Stimulated activated CD4-positive, alpha-beta T cell treated with anti-CD3 and anti-CD28 coated beads, Interleukin-15, amount 100 ng/mL, for 1 hour (primary cell): ENCODE results near the gene PEBP1.
A peak's percentile ranks its signal among the peaks of the same experiment; 100 is the strongest.
"Not testable (repeated sequence)": the region's sequence is repeated elsewhere in the genome, so short reads cannot be mapped to it uniquely, and the experiment has no call there.

Source experiments
- DNase-seq, 2 donors: peaks; one replicate each; pipeline ENCODE4 v3.0.0-alpha.2; 2020; ENCODE audit warnings: low read depth in 1 of 2, low spot score in 1 of 2

Gene PEBP1

DNA sequence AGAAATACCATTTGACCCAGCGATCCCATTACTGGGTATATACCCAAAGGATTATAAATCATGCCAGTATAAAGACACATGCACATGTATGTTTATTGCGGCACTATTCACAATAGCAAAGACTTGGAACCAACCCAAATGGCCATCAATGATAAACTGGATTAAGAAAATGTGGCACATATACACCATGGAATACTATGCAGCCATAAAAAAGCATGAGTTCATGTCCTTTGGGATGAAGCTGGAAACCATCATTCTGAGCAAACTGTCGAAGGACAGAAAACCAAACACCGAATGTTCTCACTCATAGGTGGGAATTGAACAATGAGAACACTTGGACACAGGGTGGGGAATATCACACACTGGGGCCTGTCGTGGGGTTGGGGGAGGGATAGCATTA is 6.5 kb upstream of the PEBP1 start:
- not testable (repeated sequence) for DNase-seq

DNA sequence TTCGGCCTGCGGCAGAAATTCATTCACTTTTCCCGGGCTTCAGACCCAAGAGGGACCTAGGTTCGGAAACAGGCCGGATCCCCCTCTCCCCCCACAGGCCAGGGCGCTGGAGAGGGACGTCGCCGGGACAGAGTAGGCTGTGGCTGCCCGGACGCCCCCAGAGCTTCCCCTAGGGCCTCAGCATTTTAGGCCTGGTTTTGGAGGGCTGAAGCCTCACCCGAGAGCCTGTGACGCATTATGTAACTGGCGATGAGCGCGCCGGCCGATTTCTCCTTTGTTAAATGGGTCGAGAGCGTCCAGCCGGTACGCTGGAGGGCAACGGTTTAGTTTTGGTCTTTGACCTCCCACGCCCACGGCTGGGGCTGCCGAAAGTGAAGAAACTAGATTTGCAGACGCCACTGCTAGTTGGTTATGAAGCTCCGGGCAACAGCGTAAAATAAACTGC is 657 bp downstream of the PEBP1 start:
- peak in 1 of 2 donors; percentile 21 for DNase-seq

DNA sequence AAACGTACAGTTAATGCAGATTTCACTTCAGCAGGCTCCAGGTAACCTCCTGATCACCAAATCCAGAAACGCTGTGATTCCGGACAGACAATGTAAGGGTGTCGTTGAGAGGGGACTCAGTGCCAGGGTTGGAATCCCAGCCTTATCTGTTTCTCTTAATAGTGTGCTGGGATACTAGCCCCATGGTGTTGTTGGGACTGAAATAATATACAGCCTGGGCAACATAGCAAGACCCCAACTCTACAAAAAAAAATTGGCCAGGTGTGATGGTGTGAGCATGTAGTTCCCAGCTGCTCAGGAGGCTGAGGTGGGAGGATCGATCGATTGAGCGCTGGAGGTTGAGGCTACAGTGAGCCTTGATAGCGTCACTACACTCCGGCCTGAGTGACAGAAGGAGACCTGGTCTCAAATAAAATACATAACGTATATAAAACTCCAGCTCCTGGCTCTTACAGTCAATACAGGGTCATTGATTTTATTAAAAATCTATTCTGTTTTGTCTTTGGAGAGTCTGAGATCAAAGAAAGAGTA is 1.3 kb downstream of the PEBP1 start:
- DNase-seq, result no peak

DNA sequence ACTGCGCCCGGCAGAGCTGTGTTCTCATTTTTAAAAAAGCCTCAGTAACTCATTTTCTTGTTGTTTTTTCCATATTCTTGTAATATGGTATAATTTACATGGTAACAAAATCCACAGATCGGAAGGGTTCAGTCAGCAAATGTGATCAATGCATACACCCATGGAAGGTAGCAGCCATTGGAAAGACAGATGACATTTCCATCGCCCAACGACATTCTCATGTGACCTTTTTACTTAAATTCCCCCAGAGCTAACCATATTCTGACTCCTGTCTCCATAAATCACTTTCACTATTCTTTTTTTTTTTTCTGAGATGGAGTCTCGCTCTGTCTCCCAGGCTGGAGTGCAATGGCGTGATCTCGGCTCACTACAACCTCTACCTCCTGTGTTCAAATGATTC is 4.9 kb downstream of the PEBP1 start:
- no peak for DNase-seq

DNA sequence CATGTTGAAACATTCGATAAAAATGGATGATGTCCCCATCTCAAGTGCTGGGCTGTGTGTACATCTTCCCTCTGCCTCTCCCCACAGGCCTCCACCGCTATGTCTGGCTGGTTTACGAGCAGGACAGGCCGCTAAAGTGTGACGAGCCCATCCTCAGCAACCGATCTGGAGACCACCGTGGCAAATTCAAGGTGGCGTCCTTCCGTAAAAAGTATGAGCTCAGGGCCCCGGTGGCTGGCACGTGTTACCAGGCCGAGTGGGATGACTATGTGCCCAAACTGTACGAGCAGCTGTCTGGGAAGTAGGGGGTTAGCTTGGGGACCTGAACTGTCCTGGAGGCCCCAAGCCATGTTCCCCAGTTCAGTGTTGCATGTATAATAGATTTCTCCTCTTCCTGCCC is 8.6 kb downstream of the PEBP1 start:
- no peak for DNase-seq

GRCh38 chr12:118145113-118145797 is 9.3 kb downstream of the PEBP1 start:
- DNase-seq, result no peak

DNA sequence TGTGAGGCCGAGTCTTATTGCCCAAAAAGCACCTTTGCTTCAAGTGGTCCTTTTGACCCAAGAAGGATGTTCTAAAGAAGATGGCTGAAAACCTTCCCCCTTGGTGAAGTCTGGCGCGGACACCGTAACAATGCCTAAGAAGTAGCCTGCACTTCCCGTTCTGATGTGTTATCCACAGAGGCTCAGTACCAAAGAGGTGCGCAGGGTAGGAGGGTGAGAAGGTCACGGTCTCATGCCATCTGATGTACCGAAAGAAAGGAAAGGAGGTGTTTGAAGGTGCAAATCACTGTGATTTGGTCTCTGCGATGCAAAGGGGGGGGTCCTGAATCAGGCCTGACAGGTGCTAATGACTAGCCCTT is 9.9 kb downstream of the PEBP1 start:
- no peak for DNase-seq

DNA sequence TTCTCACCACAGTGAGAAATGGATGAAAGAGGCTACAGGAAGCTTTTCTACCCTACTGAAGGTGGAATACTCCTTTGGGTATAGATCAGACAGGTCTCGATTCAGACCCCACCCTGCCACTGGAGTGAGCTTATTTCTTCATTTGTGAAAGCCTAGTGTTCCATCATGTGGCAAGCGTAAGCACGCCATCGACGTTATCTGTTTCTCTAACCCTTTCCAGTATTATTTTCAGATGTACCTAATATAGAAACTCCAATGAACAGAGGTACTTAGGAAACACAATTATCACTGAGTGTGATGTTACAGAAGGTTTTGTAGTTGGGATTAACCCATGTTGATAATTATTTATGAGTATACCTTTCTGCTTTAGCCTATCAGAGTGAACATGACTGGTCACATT is 12.4 kb downstream of the PEBP1 start:
- no peak for DNase-seq

DNA sequence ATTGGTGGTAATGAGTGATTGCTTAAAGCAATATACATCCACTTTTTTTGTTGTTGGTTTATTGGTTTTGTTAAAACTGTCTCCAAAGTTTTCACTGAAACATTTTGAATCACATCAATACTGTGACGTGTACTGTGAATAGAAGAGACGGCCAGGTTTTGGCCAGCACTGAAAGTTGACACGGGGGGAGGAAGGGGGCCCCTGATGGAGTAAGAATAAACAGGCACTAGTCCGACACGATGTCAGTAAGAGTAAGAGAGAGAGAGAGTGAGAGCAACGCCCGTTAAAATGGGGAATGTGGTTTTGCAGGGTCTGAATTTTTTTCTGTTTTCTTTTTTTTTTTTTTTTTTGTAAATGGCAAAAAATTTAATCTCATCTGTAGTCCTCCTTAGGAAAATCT is 14.7 kb downstream of the PEBP1 start:
- no peak for DNase-seq

- DNase-seq, result no peak
Observed at GRCh38 chr12:118151755-118152154, 15.8 kb downstream of the PEBP1 start.

GRCh38 chr12:118160536-118160935 is 24.6 kb downstream of the PEBP1 start:
- no peak for DNase-seq

DNA sequence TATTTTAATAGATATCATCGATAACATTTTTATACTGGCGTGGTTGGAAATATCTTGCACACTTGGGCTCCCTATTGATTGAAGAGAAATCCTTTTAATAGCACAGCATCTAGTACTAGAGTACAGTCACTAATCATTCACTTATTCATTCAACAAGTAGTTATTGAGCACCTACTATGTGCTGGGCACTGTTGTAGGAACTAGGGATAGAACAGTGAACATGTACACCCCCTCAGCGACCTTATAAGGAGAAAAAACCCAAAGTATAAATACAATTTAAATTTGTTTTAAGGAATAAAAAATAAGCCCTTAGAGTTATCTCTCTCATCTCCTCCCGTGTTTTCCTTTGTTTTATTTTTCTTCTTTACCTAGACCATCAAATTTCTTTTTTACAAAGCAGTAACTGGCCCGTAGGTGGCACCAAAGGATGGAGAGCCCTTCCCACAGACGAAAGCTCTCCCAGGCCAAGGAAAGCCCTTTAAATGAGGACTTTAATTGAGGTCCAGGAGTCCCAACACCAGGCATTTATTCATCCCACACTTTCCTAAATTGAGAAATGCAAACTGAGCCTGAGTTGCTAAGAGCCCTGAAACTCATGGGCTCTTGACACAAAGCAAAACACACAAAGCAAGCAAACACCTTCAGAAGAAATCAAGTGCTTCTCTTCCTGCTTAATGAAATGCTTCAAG is 29.0 kb downstream of the PEBP1 start:
- DNase-seq, result no peak

DNA sequence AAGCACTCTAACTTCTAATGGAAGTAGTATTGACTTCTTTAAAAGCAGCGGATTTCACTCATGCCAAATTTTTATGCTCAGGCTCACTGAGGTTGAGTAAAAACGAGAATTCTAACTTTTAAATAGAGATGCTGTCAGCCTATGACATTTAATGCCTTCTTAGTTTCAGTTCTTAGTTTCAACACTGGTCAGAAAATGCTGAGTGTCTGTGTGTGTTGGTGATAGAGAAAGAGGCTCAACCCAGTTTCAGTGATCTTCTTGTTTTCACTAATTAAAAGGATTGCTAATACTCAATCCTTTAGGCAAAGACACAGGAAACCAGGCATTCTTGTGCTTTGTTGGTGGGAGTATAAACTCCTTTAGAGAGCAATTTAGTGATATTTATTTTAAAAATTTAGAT is 31.0 kb downstream of the PEBP1 start:
- DNase-seq, result no peak

DNA sequence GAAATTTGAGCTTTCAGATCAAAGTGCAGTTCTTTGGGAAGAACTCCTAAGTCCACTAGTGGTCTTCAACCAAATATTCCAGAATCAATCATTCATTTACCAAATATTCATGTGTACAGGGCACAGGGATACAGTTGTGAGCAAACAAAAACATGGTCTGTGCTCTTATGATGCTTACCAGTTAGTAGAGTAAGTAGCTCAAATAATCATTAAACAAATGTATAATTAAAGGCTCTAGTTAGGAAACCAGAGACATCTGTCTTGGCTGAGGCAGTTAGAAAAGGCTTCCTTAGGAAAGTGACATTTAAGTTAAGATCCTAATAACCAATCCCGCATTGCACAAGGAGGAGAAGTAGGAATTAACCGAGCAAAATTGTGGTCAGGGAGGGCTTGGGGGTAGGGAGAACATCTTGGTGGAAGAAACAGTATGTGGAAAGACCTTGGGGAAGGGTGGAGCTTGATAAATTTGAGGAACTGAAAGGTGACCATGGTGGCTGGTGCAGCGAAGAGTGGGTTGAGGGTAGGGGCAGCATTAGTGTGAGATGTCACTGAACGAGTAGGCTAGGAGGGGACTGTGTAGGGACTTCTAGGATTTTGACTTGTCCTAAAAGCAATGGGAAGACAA is 40.0 kb downstream of the PEBP1 start:
- no peak for DNase-seq

DNA sequence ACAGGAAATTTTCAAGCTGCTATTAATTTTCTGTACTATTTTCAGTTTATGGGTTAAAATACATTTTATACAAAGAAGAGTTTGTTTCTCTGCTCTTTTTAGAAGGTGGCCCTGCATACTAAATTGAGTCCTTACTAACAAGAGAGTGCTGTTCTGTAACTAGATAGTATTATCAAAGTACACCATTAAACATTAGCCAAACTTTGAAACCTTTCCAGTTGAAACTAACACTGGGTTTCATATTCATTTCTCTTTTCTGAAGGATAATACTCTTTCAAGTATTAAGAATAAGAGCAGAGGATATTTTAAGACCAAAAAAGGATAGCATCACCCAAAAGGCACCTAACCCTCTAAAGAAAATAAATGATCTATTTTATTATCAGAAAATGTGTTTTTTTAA is 47.2 kb downstream of the PEBP1 start:
- no peak for DNase-seq

GRCh38 chr12:118183711-118184110 is 47.8 kb downstream of the PEBP1 start:
- DNase-seq, result no peak

DNA sequence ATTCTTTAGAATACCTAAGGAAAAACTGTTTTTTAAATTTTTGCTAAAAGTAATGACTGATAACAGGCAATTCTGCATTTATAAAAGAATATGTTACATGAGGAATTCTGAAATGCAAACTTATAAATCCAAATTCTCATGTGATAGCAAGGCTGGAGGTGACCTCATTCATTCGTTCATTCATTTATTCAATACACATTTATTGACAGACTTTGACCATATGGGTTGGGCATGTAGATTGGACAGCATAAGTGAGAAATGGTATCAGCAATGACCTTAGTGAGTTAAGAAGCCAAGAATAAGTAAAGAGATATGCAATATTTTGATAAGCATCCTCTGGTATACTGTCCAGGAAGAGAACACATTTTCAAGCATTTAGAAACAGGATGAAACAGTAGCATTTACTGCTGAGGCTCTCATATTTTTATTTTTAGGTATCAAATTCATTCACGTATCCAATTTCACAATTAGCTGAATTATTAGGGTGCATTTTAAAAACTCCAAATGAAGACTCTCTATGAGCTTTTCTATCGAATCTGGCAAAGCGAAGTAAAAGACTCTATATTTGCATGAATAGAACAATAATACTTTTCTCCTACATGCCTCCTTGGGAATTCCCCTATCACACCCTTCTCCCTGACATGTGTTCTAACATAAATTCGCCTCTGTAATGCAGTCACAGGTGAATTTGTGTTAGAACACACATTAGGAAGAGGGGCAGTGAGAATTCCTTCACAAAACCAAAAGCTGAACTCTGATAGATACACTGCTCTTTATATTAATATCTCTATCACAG is 49.9 kb downstream of the PEBP1 start:
- DNase-seq, result no peak

DNA sequence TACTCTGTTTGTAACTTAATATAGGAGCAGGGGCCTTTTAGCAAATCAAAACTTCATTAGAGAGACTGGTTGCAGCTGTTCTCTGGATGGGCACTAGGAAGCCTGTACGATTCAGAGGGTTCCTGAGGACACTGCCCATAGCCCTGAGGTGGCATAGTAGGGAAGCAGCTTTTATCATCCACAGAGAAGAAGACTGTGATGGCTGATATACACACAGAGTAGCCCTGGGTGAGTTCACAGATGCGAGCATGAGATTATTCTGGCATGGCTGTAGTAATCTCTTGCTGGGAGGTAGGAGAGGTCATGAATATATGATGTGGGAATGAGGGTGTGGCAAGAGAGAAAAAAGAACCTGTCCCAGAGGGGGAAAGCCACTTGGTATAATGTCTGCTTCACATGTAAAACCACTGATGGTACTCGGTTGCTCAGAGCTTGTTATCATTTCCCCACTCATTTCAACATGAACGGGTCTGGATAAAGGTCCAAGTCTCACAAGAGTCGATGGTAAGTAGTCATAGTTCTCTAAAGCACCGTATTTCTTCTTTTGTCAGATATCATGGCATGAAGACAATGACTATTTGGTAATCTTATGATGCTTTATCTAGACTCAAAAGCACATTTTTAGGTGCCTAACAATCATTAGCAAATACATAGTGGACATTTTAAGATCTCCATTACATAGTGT is 52.0 kb downstream of the PEBP1 start:
- DNase-seq, result no peak

GRCh38 chr12:118188690-118189371 is 52.9 kb downstream of the PEBP1 start:
- no peak for DNase-seq

DNA sequence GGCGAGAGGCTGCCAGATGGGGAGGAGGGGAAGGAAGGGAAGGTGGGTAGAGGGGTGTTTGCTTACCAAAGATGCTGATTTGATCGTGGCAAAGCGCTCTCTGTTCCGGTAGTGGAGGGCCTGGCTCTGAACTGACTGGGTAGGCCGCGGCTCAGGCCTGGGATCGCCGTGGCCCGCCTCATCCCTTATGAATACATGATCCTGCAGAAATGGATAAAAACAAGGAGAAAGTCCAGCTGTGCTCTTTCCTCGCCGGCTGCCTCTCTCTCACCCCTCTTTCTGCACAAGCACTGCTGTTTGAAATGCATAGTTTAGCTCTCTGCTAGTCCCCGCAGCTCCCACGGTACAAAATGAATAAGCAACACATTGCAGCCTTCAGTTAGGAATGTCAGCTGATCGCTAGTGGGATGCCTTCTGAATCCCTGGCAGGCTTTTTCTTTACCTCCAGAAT is 53.8 kb downstream of the PEBP1 start:
- DNase-seq, result no peak
